Liver (tissue), 3 donors: ENCODE data around the gene DHCR7.

Experiments used
- EGR1 ChIP-seq, 2 donors: IDR thresholded peaks; 2 replicates each; pipeline ENCODE4 v1.6.1; 2016 to 2018; ENCODE audit warnings: antibody characterized with exemption in 2 of 2, low read depth in 2 of 2
- FOXA1 ChIP-seq: IDR thresholded peaks from 2 replicates; pipeline ENCODE4 v1.6.1; 2016; ENCODE audit warnings: antibody characterized with exemption
- FOXA2 ChIP-seq: IDR thresholded peaks from 2 replicates; pipeline ENCODE4 v1.6.1; 2016; ENCODE audit warnings: antibody characterized with exemption
- GABPA ChIP-seq, 2 donors: IDR thresholded peaks in 1 of 2; conservative IDR thresholded peaks in 1 of 2; 2 replicates each; pipeline ENCODE4 v1.6.1; 2016; ENCODE audit warnings: antibody characterized with exemption in 2 of 2, mild to moderate bottlenecking in 1 of 2, moderate library complexity in 1 of 2
- JUND ChIP-seq, 2 donors: IDR thresholded peaks; 2 replicates each; pipeline ENCODE4 v1.6.1; 2016; ENCODE audit warnings: antibody characterized with exemption in 2 of 2
- NR2F2 ChIP-seq: IDR thresholded peaks from 2 replicates; pipeline ENCODE4 v1.6.1; 2016; ENCODE audit warnings: antibody characterized with exemption
- RAD21 ChIP-seq, 2 donors: IDR thresholded peaks; 2 replicates each; pipeline ENCODE4 v1.6.1; 2016; ENCODE audit warnings: antibody characterized with exemption in 2 of 2, mild to moderate bottlenecking in 2 of 2
- RXRA ChIP-seq, 2 donors: IDR thresholded peaks; 2 replicates each; pipeline ENCODE4 v1.6.1; 2017 to 2018; ENCODE audit warnings: antibody characterized with exemption in 2 of 2, mild to moderate bottlenecking in 1 of 2
- SP1 ChIP-seq: IDR thresholded peaks from 2 replicates; pipeline ENCODE4 v1.6.1; 2018; ENCODE audit warnings: antibody characterized with exemption, mild to moderate bottlenecking
- YY1 ChIP-seq: IDR thresholded peaks from 2 replicates; pipeline ENCODE4 v1.6.1; 2016; ENCODE audit warnings: antibody characterized with exemption, mild to moderate bottlenecking
- TF ChIP-seq, protein P1 (sequence below): fragments of 150-350 bp; IDR thresholded peaks from 2 replicates; pipeline ENCODE4 v1.5.1; 2017; ENCODE audit warnings: improper control_type of control experiment, low read depth, low read length; ENCODE audit not compliant: missing input control
- TF ChIP-seq, protein P2 (sequence below): IDR thresholded peaks from 2 replicates; pipeline ENCODE4 v1.6.1; 2016; ENCODE audit warnings: antibody characterized with exemption
- TF ChIP-seq, protein P3 (sequence below): IDR thresholded peaks from 2 replicates; pipeline ENCODE4 v1.6.1; 2016; ENCODE audit warnings: antibody characterized with exemption, mild to moderate bottlenecking
- TF ChIP-seq, protein P4 (sequence below): IDR thresholded peaks from 2 replicates; pipeline ENCODE4 v1.6.1; 2016; ENCODE audit warnings: antibody characterized with exemption
- donor health status: healthy.
- donor health status: healthy.

DNA sequence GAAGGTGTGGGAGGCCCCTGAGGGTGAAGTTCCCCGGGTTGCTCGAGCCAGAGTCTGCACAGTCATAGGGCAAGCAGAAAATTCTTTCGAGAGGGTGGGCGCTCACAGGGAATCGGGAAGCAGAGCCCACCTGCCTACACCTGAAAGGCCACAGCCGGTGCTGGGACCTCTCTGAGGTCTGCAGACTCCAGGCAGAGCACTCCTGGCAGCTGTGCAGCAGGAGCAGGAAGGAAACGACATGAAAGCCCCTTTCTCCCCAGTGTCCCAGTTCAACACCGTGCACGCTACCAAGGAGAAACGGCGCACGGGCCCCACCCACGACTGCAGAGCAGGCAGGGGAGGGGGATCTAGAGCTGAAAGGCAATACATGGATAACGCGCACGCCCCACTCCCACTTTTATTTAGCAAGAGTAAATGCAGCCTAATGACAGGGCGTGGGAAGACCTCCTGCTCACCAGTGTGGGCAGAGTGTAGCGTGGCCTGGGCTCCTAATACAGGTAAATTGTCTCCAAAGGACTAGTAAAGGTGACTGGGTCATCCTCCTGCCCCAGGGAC is 13.5 kb downstream of the DHCR7 start:
- TF ChIP-seq NR2F2: no peak
- TF ChIP-seq GABPA (IDR thresholded peaks at IDR 0.05 in 1 of 2, conservative IDR thresholded peaks at IDR 0.05 in 1 of 2): no peak
- TF ChIP-seq, protein P1, sequence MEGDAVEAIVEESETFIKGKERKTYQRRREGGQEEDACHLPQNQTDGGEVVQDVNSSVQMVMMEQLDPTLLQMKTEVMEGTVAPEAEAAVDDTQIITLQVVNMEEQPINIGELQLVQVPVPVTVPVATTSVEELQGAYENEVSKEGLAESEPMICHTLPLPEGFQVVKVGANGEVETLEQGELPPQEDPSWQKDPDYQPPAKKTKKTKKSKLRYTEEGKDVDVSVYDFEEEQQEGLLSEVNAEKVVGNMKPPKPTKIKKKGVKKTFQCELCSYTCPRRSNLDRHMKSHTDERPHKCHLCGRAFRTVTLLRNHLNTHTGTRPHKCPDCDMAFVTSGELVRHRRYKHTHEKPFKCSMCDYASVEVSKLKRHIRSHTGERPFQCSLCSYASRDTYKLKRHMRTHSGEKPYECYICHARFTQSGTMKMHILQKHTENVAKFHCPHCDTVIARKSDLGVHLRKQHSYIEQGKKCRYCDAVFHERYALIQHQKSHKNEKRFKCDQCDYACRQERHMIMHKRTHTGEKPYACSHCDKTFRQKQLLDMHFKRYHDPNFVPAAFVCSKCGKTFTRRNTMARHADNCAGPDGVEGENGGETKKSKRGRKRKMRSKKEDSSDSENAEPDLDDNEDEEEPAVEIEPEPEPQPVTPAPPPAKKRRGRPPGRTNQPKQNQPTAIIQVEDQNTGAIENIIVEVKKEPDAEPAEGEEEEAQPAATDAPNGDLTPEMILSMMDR: no peak
- TF ChIP-seq FOXA2: no peak
- no peak for TF ChIP-seq FOXA1
- TF ChIP-seq, protein P2, sequence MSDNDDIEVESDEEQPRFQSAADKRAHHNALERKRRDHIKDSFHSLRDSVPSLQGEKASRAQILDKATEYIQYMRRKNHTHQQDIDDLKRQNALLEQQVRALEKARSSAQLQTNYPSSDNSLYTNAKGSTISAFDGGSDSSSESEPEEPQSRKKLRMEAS: no peak
- no peak for TF ChIP-seq JUND (IDR thresholded peaks at IDR 0.05)
- no peak for TF ChIP-seq SP1
- no peak for TF ChIP-seq RAD21 (IDR thresholded peaks at IDR 0.05)
- no peak for TF ChIP-seq YY1
- TF ChIP-seq EGR1 (IDR thresholded peaks at IDR 0.05; ENCODE audit: low read depth in 2 of 2): no peak
- TF ChIP-seq, protein P3, sequence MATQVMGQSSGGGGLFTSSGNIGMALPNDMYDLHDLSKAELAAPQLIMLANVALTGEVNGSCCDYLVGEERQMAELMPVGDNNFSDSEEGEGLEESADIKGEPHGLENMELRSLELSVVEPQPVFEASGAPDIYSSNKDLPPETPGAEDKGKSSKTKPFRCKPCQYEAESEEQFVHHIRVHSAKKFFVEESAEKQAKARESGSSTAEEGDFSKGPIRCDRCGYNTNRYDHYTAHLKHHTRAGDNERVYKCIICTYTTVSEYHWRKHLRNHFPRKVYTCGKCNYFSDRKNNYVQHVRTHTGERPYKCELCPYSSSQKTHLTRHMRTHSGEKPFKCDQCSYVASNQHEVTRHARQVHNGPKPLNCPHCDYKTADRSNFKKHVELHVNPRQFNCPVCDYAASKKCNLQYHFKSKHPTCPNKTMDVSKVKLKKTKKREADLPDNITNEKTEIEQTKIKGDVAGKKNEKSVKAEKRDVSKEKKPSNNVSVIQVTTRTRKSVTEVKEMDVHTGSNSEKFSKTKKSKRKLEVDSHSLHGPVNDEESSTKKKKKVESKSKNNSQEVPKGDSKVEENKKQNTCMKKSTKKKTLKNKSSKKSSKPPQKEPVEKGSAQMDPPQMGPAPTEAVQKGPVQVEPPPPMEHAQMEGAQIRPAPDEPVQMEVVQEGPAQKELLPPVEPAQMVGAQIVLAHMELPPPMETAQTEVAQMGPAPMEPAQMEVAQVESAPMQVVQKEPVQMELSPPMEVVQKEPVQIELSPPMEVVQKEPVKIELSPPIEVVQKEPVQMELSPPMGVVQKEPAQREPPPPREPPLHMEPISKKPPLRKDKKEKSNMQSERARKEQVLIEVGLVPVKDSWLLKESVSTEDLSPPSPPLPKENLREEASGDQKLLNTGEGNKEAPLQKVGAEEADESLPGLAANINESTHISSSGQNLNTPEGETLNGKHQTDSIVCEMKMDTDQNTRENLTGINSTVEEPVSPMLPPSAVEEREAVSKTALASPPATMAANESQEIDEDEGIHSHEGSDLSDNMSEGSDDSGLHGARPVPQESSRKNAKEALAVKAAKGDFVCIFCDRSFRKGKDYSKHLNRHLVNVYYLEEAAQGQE: no peak
- TF ChIP-seq RXRA (IDR thresholded peaks at IDR 0.05): no peak
- TF ChIP-seq, protein P4, sequence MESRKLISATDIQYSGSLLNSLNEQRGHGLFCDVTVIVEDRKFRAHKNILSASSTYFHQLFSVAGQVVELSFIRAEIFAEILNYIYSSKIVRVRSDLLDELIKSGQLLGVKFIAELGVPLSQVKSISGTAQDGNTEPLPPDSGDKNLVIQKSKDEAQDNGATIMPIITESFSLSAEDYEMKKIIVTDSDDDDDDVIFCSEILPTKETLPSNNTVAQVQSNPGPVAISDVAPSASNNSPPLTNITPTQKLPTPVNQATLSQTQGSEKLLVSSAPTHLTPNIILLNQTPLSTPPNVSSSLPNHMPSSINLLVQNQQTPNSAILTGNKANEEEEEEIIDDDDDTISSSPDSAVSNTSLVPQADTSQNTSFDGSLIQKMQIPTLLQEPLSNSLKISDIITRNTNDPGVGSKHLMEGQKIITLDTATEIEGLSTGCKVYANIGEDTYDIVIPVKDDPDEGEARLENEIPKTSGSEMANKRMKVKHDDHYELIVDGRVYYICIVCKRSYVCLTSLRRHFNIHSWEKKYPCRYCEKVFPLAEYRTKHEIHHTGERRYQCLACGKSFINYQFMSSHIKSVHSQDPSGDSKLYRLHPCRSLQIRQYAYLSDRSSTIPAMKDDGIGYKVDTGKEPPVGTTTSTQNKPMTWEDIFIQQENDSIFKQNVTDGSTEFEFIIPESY: no peak
